ENCODE results near the gene SNAPC5.
"Not testable (repeated sequence)": the region's sequence is repeated elsewhere in the genome, so short reads cannot be mapped to it uniquely, and the experiment has no call there.

The SNAPC5 gene, protein sequence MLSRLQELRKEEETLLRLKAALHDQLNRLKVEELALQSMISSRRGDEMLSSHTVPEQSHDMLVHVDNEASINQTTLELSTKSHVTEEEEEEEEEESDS

DNA sequence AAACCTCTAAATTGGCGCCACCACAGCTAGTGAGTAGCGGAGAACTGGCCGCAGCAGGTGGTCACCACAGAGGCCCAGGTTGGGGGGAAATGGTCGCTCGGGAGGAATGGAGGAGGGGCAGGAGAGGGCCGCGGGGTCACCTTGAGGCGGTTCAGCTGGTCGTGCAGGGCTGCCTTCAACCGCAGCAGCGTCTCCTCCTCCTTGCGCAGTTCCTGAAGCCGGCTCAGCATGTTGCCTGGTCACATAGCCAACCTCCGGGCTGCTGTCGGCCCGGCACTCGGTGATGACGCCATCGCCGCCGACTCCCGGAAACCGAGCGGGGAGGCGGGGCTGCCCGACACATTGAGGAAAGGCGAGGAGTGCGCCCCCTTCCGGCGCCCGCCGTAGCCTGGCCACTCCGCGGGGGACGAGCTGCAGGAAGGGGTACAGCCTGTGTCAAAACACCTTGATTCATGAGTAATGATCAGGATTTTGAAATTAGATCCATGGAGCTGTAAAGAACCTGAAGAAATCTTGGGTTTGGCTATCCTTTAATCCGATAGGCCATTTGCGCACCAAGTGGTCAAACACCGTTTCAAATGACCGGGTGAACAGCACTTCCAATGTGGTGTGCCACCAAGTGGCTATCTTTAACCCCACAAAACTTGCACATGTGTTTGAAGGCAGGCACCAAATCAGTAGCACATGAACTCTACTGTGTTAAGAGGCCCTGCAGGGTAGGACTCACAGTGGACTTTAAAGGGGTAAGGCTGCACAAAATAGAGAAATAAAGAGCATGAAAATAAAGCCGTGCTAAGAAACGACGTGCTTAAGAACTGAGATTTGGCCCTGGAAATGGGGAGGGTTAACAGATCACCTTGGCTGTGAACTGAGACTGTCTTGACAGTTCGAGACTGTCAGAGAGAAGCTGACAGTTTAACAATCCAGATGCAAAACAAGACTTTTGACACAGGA, at the start of gene SNAPC5:
TSS of gene SNAPC5 (minus strand) at position 261 of the 954 bp plus-strand sequence. CDS start at position 230, 31 bp downstream.
- DNase-seq (ENCODE audit: low read depth in 1 of 2, low spot score in 1 of 2): peak; percentile 98 to 99

DNA sequence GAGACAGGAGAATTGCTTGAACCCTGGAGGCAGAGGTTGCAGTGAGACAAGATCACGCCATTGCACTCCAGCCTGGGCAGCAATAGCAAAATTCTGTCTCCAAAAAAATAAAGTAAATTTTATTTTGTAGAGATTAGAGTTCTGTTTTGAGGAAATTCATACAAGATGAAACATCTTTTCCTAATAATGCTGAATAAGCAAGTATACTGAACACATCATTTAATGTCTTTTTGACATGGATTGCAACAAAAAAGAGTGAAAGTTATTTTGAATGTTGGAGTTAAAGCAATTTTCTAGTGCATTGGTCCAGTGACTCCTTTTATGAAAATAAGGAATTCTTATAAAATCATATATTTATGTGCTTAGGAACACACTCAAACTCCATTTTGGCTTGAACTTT, 47.7 kb upstream of the SNAPC5 start:
- no peak for DNase-seq (ENCODE audit: low read depth in 1 of 2, low spot score in 1 of 2)

DNA sequence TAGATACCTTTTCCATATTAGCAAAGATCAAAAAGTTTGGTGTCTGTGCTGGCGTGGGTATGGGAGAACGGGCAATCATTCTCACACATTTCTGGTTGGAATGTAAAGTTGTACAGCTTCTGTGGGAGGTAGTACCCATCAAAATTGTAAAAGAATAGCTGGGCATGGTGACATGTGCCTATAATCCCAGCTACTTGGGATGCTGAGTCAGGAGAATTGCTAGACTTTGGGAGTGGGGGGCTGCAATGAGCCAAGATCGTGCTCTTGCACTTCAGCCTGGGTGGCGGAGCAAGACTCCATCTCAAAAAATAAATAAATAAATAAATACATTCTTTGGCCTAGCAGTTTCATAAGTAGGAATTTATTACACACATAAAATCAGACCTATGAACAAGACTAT, 45.3 kb upstream of the SNAPC5 start:
- no peak for DNase-seq (ENCODE audit: low read depth in 1 of 2, low spot score in 1 of 2)

DNA sequence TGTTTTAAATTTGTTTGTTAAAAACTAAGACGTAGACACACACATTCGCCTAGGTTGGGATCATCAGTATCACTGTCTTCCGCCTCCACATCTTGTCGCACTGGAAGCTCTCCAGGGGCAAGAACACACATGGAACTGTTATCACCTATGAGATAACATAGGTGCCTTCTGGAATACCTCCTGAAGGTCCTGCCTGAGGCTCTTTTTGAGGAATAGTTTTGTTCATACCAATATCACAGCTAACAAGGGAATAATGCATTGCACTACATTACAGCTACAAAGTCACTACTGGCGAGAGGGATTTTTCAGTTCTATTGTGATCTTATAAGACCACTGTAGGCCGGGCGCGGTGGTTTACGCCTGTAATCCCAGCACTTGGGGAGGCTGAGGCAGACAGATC, 37.5 kb upstream of the SNAPC5 start:
- DNase-seq (ENCODE audit: low read depth in 1 of 2, low spot score in 1 of 2): no peak

DNA sequence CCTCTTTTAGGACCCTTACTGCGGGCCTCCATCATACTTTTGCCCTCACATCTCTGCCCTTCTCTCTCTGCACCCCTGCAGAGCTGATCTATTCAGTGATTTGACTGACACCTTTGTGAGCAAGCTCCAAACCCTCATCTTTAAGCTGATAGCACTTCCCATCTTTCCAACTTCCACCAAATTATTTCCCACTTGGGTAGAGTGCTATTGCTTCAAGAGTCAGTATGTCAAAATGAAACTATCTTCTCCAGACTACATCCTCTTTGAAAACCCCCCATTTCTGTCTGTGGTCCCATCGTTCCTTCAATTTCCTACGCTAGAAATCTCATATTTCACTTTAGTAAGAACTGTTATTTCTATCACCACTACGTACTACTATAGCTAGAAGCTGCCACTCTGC, 27.3 kb upstream of the SNAPC5 start:
- no peak for DNase-seq (ENCODE audit: low read depth in 1 of 2, low spot score in 1 of 2)

DNA sequence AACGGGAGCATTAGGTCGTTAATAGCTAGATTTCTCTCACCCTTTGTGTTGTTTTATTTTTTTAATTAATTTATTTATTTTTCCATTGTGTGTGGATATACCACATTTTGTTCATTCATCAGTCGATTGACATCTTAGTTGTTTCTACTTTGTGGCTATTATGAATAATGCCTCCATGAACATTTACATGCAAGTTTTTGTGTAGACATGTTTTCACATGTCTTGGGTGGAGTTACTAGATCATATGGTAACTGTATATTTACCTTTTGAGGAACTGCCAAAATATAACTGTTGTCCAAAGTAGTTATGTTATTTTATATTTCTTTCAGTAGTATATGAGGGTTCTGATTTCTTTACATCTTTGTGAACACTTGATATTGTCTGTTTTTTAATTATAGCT, 26.4 kb upstream of the SNAPC5 start:
- DNase-seq (ENCODE audit: low read depth in 1 of 2, low spot score in 1 of 2): no peak

DNA sequence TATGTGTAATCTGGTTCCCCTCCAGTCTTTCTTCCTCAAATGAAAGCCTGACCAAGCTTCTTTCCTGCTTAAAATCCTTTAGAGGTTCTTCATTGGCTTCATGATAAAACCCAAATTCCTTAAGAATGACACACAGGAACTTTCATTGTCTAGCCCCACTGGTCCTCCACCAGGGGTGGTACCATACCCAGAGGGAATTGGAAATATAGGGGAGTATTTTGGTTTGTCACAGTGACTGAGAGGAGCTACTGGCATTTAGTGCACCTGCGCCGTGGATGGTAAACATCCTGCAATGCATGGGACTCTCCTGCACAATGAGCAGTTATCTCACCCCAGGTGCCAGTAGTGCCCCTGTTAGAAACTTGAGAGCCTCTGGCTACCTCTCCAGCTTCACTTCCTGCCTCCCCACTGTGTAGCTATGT, 18.4 kb upstream of the SNAPC5 start:
- DNase-seq (ENCODE audit: low read depth in 1 of 2, low spot score in 1 of 2): no peak

DNA sequence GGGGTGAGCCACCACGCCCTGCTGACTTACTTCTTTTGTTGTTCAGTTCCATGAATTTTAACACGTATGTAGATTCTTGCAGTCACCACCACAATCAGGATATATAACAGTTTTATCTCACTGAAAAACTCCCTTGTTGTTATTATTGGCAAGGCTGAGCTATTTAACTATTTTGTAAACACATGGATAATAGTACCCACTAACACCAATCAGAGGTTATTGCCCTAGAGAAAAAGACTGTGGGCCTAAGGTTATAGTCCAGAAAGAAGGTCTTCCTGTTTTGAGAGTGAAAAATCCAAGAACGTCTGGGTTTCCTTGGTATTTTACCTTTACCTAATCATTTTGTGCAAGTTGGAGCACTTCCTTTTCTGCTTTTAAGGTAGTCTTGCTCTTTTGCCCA, 17.0 kb upstream of the SNAPC5 start:
- no peak for DNase-seq (ENCODE audit: low read depth in 1 of 2, low spot score in 1 of 2)

DNA sequence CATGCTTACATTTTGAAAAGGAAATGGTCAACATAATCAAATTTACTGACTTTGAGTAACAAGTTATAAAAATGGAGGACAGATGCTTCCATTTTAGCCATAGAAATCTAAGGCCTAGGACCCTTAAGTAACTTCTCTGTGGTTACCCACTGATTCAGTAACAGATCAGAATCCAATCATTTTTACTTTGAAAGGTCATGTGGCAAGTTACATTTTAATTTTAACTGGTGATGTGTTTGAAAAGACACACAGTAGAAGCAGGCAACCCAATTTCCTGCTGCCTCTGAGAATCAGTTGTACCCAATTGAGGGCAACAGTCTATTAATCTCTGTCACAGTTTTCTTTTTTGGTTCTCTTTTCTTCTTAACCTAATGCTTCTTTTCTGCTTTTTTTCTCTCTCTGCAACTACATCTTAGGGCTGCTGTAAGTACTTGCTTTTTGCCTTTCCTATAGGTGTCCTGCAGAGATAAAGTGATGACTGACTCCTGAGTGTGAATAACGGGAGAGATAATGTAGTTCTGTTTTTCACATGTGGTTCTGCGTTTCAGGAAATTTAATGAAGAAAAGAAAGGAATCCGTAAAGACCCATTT, 10.8 kb upstream of the SNAPC5 start:
- DNase-seq (ENCODE audit: low read depth in 1 of 2, low spot score in 1 of 2): no peak

DNA sequence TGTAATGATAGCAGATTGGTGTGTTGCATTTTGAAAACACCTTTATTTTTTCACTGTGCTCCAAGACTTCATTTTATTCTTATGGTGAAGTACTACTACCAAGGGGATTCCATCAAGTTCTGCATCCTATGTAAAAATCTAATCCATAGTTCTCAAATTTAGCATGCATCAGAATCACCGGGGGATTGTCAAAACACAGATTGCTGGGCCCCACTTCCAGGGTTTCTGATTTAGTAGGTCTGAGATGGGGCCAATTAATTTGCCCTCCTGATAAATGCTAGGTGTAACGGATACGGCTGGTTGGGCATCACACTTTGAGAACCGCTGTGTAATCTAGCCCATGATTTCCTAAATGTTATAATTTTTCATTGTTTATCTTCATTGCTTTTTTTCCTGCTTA, 8.3 kb upstream of the SNAPC5 start:
- DNase-seq (ENCODE audit: low read depth in 1 of 2, low spot score in 1 of 2): no peak

DNA sequence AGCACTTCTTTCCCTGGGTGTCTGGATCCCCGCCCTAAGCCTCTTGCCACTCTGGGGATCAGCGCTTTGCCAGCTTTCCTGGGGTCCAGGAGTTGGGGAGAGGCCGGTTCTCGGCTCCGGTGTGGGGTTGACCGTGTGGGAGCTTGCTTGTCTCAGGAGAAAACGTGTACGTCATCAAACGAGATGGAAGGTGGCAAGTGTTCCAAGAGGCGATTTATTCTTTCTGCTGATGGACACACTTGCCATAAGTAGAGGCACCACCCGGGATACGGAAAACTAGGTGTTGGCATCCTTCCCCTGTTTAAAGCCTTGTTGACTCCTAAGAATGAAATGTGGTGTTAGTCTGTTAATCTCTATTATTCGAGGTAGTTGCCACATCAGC, 7.9 kb upstream of the SNAPC5 start:
- no peak for DNase-seq (ENCODE audit: low read depth in 1 of 2, low spot score in 1 of 2)

DNA sequence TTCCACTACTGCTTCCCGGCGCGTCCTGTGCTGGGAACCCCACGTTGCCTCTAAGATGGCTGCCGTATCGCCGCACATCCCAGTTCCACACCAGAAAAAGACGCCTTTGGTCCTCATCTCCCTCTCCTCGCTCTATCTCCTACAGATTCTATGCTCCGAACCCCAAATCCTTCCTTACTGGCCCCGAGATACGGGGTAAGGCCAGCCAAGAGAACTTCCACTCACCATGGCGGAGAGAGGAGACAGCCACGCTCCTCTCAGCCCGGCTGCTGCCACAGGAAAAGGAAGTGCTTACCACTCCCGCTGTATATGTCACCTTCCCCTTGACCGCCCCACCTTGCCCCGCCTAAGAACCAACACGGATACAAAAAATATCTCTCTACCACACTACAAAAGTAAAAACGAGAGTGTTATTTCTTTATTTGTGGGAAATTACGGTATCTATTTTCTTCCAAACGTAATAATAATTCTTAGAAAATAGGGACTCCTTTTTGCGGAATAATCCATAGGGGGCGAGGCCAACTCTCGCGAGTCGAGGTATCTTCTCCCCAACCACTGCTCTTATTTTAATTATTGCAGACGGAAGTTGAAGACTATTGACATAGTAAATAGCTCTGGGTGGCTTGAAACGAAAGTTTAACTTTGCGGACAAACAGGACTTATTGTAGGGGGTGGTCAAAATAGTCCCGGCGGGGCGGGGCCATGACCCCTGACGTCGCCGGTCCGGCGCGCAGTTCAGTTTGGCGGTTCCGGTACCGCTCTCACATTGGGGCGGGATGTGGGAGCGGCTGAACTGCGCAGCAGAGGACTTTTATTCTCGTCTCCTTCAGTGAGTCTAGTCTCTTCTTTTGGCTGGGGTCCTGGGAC, 7.2 kb upstream of the SNAPC5 start, which contains the start of the genes RPL4 and ZWILCH:
TSS of gene RPL4 (minus strand) at position 293 of the 867 bp plus-strand sequence. CDS start at position 228, 65 bp downstream.
TSS of gene ZWILCH (plus strand) at position 764 of the 867 bp plus-strand sequence. CDS start at position 777, 13 bp downstream.
- DNase-seq (ENCODE audit: low read depth in 1 of 2, low spot score in 1 of 2): peak; percentile 67 to 76

DNA sequence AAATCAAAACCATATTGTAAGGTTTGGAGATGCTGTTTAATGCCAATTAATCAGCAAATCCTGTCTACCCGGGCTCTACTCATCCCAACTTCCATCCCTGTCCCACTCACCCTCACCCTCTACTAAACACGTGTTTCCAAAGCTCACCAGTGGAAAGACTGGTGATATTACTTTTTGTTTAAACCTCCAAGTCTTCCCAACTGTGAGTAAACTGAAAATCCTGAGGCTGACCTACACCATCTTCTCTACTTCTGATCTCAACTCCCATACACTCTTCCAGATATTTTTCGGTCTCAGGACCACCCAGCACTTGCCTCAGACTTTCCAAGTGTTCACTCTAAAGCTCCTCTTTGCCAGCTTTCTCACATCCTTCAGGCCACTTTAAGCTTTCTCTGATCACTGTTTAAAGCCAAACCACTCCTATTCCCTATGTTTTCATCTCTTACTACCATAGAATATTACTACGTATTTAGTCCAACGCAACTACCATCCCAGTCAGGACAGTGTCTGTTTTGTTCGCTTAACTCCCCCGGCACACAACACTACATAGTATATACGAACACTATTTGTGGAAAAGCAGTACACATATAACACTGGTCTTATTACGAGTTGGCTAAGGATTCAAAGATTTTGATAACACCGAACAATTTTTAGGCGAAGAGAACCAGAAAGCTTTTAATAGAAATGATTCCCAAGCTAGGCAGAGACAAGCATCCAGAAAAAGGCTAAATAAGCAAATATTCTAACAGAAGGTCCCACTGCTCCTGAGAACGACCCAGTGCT, 6.4 kb upstream of the SNAPC5 start:
- no peak for DNase-seq (ENCODE audit: low read depth in 1 of 2, low spot score in 1 of 2)

DNA sequence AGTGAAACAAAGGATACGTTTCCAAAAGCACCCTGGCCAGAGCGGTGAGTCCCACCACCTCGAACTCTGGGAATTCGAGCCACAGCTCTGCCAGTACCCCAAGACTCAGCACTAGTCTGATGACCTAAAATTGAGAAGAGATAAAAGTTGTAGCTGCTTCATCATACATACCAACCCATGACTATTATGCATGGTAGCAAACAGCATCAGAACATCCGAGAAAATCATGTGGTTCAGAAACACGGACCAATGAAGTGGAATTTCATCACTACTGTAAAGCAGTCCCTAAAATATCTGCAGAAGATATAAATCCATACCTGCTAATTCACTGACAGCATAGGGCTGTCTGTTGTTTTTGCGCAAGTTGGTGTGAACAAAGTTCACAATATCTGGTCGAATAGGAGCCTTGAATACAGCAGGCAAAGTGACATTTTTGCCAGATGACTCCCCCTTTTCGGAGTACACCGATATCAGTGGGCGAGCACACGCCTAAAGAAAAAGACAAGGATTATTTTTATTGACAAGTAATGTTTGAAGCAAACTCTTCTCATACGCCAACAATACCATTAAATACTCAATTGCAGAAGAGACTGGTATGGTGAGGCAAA, 5.6 kb upstream of the SNAPC5 start:
- DNase-seq (ENCODE audit: low read depth in 1 of 2, low spot score in 1 of 2): not testable (repeated sequence)

DNA sequence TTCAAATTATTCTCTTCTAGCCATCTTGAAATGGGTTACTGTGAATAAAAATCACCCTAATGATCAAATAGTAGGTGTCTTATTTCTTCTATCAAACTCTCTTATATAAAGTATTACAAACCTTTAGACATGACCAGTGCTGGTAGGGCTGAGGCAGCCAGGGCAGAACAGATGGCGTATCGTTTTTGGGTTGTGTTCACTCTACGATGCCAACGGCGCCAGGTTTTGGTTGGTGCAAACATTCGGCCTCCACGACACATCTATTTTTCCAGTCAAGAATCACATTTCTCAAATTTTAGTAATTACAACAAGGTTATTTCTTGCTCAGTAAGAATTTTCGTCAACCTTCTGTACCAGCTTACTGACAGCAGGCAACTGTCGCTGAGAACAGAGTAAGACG, 4.9 kb upstream of the SNAPC5 start:
- no peak for DNase-seq (ENCODE audit: low read depth in 1 of 2, low spot score in 1 of 2)

DNA sequence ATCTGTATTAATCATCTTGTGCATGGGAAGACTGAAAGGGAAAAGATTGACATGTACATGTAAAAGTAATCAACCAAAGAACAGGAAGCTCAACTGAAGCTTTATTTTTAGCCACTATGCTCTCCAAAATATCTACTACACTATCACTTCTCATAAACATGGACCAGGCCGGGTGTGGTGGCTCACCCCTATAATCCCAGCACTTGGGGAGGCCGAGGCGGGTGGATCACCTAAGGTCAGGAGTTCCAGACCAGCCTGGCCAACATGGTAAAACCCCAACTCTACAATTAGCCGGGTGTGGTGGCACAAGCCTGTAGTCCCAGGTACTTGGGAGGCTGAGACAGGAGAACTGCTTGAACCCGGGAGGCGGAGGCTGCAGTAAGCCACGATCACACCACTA, 2.8 kb upstream of the SNAPC5 start:
- DNase-seq (ENCODE audit: low read depth in 1 of 2, low spot score in 1 of 2): not testable (repeated sequence)

DNA sequence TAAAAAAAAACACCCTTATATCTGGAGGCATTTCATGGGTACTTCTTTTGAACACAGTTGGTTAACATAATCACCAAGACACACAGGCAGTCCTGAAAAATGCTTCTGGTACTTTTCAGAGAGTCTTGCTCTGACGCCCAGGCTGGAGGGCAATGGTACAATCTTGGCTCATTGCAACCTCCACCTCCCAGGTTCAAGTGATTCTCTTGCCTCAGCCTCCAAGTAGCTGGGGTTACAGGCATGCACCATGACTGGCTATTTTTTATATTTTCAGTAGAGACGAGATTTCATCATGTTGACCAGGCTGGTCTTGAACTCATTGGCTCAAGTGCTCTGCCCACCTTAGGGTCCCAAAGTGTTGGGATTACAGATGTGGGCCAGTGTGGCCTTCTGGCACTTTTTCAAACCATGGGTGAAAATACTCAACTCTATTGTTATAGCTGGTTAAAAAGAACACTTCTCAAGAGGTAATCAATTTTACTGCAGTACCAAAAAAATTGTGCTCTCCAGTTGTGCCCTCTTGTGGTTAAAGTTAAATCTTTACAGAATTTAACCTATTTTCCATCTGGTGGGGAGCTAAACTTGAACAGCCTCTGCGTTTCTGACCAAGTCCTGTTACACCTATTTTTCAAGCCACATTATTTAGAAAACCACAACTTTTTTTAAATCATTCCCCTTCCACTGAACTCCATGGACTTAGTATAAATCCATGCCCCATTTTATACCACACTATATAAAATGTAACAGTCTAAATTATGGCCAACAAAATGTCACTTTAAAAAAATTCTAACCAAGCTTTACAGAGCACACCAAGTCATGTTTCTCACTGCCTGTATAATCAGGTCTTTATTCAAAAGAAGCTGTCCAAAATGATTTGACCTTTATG, 1.2 kb upstream of the SNAPC5 start:
- no peak for DNase-seq (ENCODE audit: low read depth in 1 of 2, low spot score in 1 of 2)

DNA sequence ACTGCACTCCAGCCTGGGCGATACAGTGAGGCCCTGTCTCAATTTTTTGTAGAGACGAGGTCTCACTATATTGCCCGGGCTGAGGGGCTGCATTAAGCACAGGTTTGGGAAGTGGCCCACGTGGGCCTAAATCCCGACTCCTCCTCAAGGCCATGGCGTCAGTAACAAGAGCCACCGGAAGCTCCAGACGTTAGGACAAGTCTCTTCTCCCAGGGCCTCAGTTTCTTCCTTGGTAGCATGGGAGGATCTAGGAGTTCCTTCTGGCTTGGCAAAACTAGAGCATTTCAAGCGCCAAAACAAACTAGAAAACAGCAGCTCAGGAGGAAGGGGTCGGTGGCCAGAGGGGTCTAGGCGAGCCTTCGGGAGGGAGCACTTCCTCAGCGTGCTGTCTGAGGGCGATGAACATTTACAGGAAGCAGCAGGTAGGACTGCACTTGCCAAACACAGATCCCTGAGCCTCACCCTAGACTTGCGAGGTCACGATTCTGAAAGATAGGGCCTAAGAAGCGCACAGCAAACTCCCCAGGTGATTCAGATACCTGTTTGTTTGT, 536 bp downstream of the SNAPC5 start:
- DNase-seq (ENCODE audit: low read depth in 1 of 2, low spot score in 1 of 2): no peak

DNA sequence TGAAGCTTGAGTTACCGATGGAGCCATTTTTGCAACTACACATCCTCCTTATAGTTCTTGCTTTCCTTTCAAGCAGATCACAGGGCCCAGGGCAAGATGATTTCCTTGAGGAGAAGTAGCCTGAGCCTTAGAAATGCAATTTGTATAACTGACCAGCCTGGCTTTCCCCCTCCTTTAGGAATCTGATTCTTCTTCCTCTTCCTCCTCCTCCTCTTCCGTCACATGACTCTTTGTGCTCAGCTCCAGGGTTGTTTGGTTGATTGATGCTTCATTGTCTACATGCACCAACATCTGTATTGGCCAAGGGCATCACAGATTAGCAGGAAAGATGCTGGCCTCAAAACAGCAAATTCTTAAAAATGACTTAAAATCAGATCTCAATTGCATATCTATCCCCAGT, 3.3 kb downstream of the SNAPC5 start:
- DNase-seq (ENCODE audit: low read depth in 1 of 2, low spot score in 1 of 2): no peak

All from activated CD4-positive, alpha-beta T cell treated with anti-CD3 and anti-CD28 coated beads, Interleukin-2, amount 50 U/mL, for 24 hours (primary cell).